Forelimb muscle (tissue), 1 donor: ENCODE results near the gene SELPLG. TPM values are rescaled to one million over a fixed set of nuclear protein-coding genes. Genes with fewer than 3 reads are reported as not detected.
"Not testable (repeated sequence)": the region's sequence is repeated elsewhere in the genome, so short reads cannot be mapped to it uniquely, and the experiment has no call there.

Experiments used
- DNase-seq: peaks from one replicate; pipeline ENCODE4 v3.0.0-alpha.2; 2013; ENCODE audit warnings: low read depth
- polyA plus RNA-seq: library from polyadenylated mRNA; unstranded; fragments of 120-200 nt; gene quantifications from one replicate; pipeline ENCODE4 v1.2.1, GENCODE V29; 2013; ENCODE audit not compliant: insufficient read length

Gene SELPLG
- polyA plus RNA-seq, 1 donor: 3.8 TPM

DNA sequence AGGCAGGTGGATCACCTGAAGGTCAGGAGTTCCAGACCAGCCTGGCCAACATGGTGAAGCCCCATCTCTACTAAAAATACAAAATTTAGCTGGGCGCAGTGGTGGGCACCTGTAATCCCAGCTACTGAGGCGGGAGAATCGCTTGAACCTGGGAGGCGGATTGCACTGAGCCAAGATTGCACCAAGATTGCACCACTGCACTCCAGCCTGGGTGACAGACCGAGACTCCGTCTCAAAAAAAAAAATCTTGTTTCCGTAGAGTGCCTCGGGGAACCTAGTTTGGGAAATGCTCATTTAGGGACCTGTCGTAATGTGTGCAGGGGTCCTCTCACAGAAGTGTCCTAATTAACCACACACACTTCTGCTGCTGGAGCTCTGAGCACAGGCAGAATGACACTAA is 43.2 kb downstream of the SELPLG start:
- not testable (repeated sequence) for DNase-seq

GRCh38 chr12:108589840-108590229 is 43.9 kb downstream of the SELPLG start:
- DNase-seq: no peak

DNA sequence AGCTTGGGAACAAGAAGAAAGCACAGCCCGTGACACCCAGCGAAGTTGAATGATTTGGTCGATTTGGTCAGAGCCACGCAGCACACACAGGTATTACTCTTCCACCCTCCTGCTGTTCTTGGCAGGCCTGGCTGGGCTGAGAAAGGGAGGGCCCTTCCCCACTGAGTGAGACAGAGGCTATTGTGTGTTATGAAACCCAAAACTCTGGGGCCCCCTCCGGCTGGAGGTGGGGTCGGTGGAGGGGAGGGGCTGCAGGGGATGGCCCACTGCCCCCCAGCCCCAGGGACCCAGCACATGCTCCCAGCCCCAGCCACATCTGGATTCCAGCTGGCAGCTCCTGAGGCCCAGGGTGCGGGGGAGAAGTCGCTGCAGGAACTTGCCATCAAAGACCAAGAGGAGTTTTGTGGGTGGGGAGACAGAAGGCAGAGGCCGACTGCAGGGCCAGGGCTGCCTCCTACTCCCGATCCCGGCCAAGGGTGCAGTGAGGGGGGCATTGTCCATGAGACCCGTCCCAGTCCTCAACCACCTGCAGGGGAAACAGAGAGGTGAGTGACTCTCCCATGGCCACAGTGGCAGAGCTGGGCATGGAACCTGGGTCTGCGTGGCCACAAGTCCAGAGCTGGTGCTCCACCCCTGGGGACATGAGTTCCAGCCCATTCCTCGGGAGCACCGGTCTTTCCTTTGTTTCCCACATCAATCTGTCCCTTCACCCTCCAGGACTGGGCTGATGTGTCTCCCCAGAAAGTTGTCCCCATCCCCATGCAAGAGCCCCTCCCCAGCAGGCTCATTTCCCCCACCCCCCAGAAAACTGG is 44.5 kb downstream of the SELPLG start:
- DNase-seq: no peak

DNA sequence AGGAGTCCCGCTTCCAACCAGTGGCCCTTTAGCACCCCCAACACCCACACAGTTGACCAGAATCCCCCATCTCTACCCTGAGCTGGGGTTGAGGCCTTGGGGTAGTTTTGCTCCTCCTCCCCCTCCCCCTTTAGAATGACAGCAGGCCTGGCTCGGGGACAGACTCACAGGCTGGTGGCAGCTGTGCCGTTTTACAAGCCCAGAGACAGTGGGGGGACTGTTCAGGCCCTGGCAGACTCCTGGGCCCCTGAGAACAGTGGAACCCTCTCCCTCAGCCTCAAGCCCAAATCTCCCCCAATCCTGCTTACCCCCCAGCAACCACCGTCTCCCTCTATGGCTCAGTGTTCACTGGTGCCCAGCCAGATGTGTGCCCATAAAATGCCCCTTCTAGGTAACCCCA is 45.9 kb downstream of the SELPLG start:
- no peak for DNase-seq

DNA sequence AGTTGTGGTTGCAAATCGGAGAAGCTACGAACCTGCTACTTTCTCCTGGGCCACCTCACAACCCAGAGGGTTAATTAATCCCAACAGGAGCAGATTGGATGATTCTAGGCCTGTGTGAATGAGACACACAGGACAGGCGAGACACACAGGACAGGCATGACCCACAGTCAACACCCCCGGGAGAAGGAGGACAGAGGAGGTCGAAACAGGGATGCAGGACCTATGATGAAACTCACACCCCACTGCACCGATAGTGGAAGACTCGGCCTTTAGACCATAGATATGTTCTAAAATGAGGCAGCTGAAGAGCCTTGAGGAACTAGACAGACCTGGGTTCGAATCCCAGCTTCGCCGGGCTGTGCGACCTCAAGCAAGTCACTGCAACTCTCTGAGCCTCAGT is 47.4 kb downstream of the SELPLG start:
- DNase-seq: no peak

GRCh38 chr12:108585864-108586263 is 47.8 kb downstream of the SELPLG start:
- DNase-seq: no peak

GRCh38 chr12:108584456-108585065 is 49.1 kb downstream of the SELPLG start:
- DNase-seq: no peak

- DNase-seq: no peak
Measured at GRCh38 chr12:108583991-108584390, 49.7 kb downstream of the SELPLG start.

DNA sequence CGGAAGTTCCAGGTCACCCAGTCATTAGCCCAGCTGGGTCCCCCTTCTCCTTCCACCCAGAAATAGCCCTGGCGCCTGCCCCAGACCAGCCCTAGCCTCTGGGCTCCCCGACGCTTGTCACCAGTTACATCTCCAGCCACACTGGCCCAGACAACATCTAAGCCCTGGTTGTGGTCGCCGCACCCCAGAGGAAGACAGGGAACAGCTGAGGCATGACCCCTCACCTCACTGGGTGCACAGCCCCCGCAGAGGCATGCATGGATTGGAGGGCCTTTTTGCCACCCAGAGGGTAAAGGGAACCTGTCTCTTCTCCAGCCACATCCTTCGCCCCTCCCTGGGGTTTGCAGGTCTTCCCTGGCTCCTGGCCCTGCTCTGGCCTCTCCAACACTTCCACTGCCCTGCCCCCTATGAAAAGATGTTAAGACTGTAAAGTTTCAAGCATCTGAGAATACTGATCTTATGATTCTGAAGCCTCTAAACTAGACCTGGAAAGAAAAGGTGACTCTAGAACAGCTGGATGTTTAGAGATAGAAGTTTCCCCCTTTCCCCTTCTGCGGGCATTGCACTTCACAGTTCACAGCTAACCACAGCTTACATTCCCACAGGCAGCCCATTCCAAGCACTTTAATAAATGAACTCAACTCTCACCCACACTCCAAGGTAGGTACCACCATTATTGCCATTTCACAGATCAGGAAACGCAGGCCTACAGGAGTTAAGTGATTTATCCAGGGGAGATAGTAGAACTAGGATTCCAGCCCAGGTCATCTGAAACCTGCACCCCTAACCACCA is 50.5 kb downstream of the SELPLG start:
- DNase-seq: no peak

- no peak for DNase-seq
Measured at GRCh38 chr12:108582509-108582908, 51.2 kb downstream of the SELPLG start.

DNA sequence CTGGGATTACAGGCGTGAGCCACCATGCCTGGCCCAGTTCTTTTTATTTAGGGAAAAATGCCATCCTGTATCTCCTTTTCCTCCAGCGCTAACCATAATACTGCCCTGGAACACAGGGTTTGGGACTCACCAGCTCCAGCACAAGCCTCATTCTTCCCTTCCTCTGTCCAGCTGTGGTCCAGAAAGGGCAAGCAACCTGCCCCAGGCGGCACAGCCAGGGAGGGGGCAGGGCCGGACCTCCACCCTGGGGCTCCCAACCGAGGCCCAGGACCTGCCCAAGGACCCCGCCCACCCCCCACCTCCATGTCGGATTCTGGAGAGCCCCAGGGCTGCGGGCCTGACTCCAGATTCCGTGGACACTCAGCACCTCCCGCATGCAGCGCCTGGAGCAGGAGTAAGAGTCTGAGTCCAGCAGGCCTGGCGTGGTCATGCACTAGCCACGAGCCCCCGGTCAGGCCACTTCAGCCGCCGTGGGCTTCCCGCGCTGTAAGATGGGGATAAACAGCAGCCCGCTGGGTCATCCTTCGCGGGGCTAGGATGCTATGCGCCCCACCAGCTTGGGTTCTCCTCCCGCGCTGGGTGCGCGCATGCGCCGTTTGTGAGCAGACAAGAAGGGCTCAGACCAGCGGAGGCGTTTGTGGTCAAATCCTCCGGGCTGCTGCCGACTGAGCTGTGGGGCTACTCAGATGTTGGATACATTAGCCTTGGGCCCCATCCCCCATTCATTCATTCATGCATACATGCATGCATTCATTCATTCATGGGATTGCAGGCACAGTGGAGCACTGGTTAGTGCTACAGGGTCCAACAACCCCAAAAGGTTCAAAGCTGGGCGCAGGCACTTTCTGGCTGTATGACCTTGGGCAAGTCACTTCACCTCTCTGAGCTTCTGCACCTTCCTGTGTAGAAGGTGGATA is 52.1 kb downstream of the SELPLG start:
- DNase-seq: no peak

DNA sequence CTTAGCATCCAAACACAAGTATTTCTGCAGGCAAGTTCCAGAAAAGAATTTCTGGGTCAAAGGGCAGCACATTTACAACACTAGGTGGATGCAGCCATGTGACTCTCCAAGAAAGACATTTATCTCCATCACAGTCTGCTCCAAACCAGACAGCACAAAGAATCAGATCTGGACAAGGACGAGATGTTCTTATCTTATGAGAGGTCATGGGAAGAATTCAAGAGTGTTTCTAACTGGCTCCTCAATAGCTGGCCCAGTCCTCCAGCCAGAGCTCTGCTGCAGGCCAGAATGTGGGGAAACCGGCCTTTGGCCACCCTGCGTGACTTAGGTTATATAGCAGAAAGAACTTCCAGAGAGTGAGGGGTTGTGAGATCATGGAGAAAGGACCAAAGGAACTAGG is 53.2 kb downstream of the SELPLG start:
- no peak for DNase-seq

- no peak for DNase-seq
Measured at GRCh38 chr12:108578813-108579212, 54.9 kb downstream of the SELPLG start.

GRCh38 chr12:108578264-108578663 is 55.4 kb downstream of the SELPLG start:
- DNase-seq: no peak

GRCh38 chr12:108577458-108577857 is 56.2 kb downstream of the SELPLG start:
- no peak for DNase-seq

GRCh38 chr12:108576660-108577234 is 56.9 kb downstream of the SELPLG start:
- no peak for DNase-seq

DNA sequence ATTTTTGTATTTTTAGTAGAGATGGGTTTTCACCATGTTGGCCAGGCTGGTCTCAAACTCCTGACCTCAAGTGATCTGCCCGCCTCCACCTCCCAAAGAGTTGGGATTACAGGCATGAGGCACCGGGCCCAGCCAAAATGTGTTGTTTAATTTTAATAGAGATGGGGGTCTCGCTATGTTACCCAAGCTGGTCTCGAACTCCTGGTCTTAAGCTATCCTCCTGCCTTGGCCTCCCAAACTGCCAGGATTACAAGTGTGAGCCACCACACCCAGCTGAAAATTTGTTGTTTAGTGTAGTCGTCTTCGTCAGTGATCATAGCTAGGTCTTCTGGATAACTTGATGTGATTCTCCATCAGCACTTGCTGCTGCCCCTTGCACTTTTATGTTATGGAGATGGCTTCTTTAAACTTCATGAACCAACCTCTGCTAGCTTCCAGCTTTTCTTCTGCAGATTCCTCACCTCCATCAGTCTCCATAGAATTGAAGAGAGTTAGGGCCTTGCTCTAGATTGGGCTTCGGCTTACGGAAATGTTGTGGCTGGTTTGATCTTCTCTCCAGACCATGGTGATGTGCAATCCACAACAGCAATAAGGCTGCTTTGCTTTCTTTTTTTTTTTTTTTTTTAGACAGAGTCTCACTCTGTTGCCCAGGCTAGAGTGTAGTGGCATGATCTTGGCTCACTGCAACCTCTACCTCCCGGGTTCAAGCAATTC is 58.3 kb downstream of the SELPLG start:
- no peak for DNase-seq

- not testable (repeated sequence) for DNase-seq
Measured at GRCh38 chr12:108574276-108574675, 59.4 kb downstream of the SELPLG start.

- DNase-seq: no peak
Measured at GRCh38 chr12:108573317-108573716, 60.4 kb downstream of the SELPLG start.

GRCh38 chr12:108572166-108572790 is 61.4 kb downstream of the SELPLG start:
- no peak for DNase-seq
